ENCODE measurements around the gene SCLT1. TPM values are rescaled to one million over a fixed set of nuclear protein-coding genes. Genes with fewer than 3 reads are reported as not detected.

SCLT1 gene
- total and polyA plus RNA-seq, 2 donors (not counting 1 experiment from before 2014, with no cell fraction given), result 3.5 to 27.2 TPM

- DNase-seq (no peak), ATAC-seq (ENCODE audit: low read depth) (no peak)
- Histone ChIP-seq H3K9me3 (ENCODE audit: control extremely low read depth in 1 of 3, control insufficient read depth in 2 of 3, insufficient read depth in 1 of 3, low read length in 2 of 3) (no peaks in the 10 kb centered on the region), H3K27me3 (replicated peaks in 1 of 4; ENCODE audit: control extremely low read depth in 1 of 4, control insufficient read depth in 3 of 4, insufficient read depth in 4 of 4, low read length in 3 of 4) (no peaks in the 10 kb centered on the region), H3K27ac (ENCODE audit: low read length in 2 of 2) (no peak overlapping the region), H3K4me2 (replicated peaks; ENCODE audit: low read depth, low read length, poor library complexity, severe bottlenecking) (no peak overlapping the region), H3K36me3 (replicated peaks in 1 of 2; ENCODE audit: control extremely low read depth in 1 of 2, control insufficient read depth in 1 of 2, extremely low read depth in 1 of 2, insufficient read depth in 2 of 2, low read length in 1 of 2) (peaks cover 5 to 6% of the 10 kb centered on the region in 2 experiments), H4K20me1 (ENCODE audit: control insufficient read depth, insufficient read depth, low read length, poor library complexity, severe bottlenecking) (no peaks in the 10 kb centered on the region), H3K79me2 (ENCODE audit: control insufficient read depth, insufficient read depth, low read length) (no peaks in the 10 kb centered on the region), H3K9ac (ENCODE audit: low read length) (no peak overlapping the region), H3K4me1 (ENCODE audit: control insufficient read depth in 2 of 2, insufficient read depth in 2 of 2, low read length in 2 of 2) (no peaks in the 10 kb centered on the region), H2AFZ (ENCODE audit: insufficient read depth, low read depth, low read length, poor library complexity, severe bottlenecking) (no peak overlapping the region), H3K4me3 (ENCODE audit: control extremely low read depth in 1 of 5, extremely low read depth in 1 of 5, insufficient read depth in 1 of 5, low read depth in 2 of 5, low read length in 4 of 5) (no peak overlapping the region)
- POLR2A ChIA-PET, result no interaction called here
- intact Hi-C loops (cut with micrococcal nuclease), result no loop called here
- no peaks in the 10 kb centered on the region for H3K9me3 Mint-ChIP-seq (ENCODE audit: insufficient read depth)
- no peak for TF ChIP-seq EZH2 (IDR thresholded peaks at IDR 0.05; ENCODE audit: borderline replicate concordance, insufficient read depth, low read depth, low read length, poor library complexity, severe bottlenecking)
- no CpG with 5 or more reads among the region's 1 CpG for WGBS (ENCODE audit: insufficient coverage)
- CTCF ChIA-PET, result no interaction called here
- no peaks in the 10 kb centered on the region for H3K4me1 Mint-ChIP-seq
- no peak overlapping the region for H3K27ac Mint-ChIP-seq
- H3K27me3 Mint-ChIP-seq, result no peaks in the 10 kb centered on the region
- no peak overlapping the region for H3K4me3 Mint-ChIP-seq
Measured at GRCh38 chr4:129113434-129113833, 20.1 kb upstream of the SCLT1 start.

GRCh38 chr4:129111919-129112318 is 18.6 kb upstream of the SCLT1 start:
- Histone ChIP-seq H3K79me2 (ENCODE audit: control insufficient read depth, insufficient read depth, low read length) (no peaks in the 10 kb centered on the region), H3K36me3 (replicated peaks in 1 of 2; ENCODE audit: control extremely low read depth in 1 of 2, control insufficient read depth in 1 of 2, extremely low read depth in 1 of 2, insufficient read depth in 2 of 2, low read length in 1 of 2) (peaks cover 5 to 6% of the 10 kb centered on the region in 2 experiments), H3K9me3 (ENCODE audit: control extremely low read depth in 1 of 3, control insufficient read depth in 2 of 3, insufficient read depth in 1 of 3, low read length in 2 of 3) (no peaks in the 10 kb centered on the region), H3K27me3 (replicated peaks in 1 of 4; ENCODE audit: control extremely low read depth in 1 of 4, control insufficient read depth in 3 of 4, insufficient read depth in 4 of 4, low read length in 3 of 4) (no peaks in the 10 kb centered on the region), H4K20me1 (ENCODE audit: control insufficient read depth, insufficient read depth, low read length, poor library complexity, severe bottlenecking) (no peaks in the 10 kb centered on the region), H3K4me1 (ENCODE audit: control insufficient read depth in 2 of 2, insufficient read depth in 2 of 2, low read length in 2 of 2) (no peaks in the 10 kb centered on the region), H3K27ac (ENCODE audit: low read length in 2 of 2) (no peak overlapping the region), H3K9ac (ENCODE audit: low read length) (no peak overlapping the region), H3K4me2 (replicated peaks; ENCODE audit: low read depth, low read length, poor library complexity, severe bottlenecking) (no peak overlapping the region), H3K4me3 (ENCODE audit: control extremely low read depth in 1 of 5, extremely low read depth in 1 of 5, insufficient read depth in 1 of 5, low read depth in 2 of 5, low read length in 4 of 5) (no peak overlapping the region), H2AFZ (ENCODE audit: insufficient read depth, low read depth, low read length, poor library complexity, severe bottlenecking) (no peak overlapping the region)
- Mint-ChIP-seq H3K27me3 (no peaks in the 10 kb centered on the region), H3K27ac (no peak overlapping the region), H3K9me3 (ENCODE audit: insufficient read depth) (no peaks in the 10 kb centered on the region), H3K4me3 (no peak overlapping the region), H3K4me1 (no peaks in the 10 kb centered on the region)
- CTCF ChIA-PET, result no interaction called here
- intact Hi-C loops (cut with micrococcal nuclease), result no loop called here
- DNase-seq, result no peak
- TF ChIP-seq EZH2 (IDR thresholded peaks at IDR 0.05; ENCODE audit: borderline replicate concordance, insufficient read depth, low read depth, low read length, poor library complexity, severe bottlenecking) (no peak), CTCF (IDR thresholded peaks at IDR 0.05) (no peak)
- ATAC-seq (ENCODE audit: low read depth), result no peak
- POLR2A ChIA-PET, result no interaction called here

Measured in B cell (primary cell).